HG03439 (cell line): ENCODE measurements around the gene HAND2.

ENCODE experiments used
- ATAC-seq: cut with Tn5 transposase; IDR thresholded peaks from one replicate; pipeline ENCODE4 v1.9.1; 2021; ENCODE audit warnings: mild to moderate bottlenecking, moderate library complexity; ENCODE audit not compliant: unreplicated experiment

HAND2 gene

DNA sequence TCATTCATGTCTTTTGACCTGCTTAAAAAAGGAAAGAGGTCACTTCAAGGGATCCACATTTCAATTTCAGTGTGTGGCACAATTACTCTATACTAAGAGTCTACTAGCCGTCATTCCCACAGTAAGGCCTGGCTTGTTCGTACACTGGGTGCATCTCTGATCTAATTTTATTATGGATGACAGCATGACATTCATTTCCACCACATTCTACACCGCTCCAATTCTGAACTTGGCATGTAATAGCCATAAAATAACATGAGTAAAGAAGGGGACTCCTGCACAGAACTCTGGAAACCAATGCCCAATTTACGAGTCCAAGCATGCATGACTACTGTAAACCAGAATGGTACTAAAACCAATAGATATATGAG is 51.1 kb downstream of the HAND2 start:
- ATAC-seq, result no peak

DNA sequence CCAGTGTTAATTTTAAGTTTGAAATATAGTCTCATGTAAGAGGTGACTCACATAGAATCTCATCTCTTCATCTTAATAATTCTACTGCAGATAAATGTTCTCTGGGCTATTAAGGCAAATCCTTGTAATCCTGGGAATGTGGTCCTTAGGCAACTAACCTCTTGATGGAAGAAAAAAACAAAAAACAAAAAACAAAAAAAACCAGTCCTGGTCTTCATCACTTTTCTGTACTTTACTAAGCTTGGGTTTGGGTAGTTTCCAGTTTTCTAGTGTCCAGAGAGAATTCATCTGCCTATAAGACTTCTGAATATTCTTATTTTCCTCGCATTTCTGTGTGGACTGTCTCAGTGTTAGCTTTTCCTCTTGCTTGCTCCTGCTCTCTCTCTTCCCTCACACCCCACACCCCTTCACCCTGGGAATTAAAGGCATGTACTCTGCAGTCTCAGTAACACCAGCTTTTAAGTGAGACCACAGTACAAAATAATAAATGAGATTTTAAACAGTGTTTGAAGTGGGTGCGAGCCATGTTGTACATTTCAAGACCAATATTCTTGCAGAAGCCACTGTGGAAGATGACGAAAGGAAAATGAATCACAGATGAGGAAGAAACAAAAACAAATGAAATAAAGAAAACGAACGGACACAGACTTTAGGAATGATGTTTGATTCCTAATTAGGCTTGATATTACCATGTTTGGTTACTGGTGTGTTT is 51.7 kb downstream of the HAND2 start:
- ATAC-seq, result no peak

DNA sequence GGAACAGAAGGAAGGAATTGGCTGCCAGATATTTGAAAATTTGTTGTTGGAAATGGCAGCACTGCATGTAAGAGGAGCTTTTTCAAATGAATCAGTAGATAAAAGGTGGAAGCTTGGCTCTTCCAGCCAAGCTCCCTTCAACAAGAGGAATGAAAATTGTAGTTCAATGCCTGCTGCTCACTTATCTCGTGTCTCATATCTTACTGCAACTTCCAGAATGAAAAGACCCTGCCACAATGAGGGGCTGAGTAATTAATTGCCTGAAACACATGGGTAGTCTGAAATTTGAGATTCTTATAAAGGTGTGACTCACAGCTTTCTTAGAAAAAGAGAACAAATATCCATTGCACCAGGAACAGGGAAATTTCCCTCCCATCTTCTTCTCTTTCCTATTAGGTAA is 53.0 kb downstream of the HAND2 start:
- no peak for ATAC-seq
